K562 (cell line): ENCODE results near the gene CBLIF. TPM values are rescaled to one million over a fixed set of nuclear protein-coding genes. Genes with fewer than 3 reads are reported as not detected.

Experiments
- CBFA2T3 ChIP-seq: fragments of 450-650 bp; IDR thresholded peaks from 2 replicates; pipeline ENCODE4 v1.6.1; 2017
- ETV5 ChIP-seq: sonication (generic); formaldehyde crosslinking; IDR thresholded peaks from 2 replicates; pipeline ENCODE4 v1.4.0; 2020; ENCODE audit warnings: low read depth, mild to moderate bottlenecking, missing genetic modification reagents
- FOXK2 ChIP-seq, 2 experiments: fragments of 450-650 bp; IDR thresholded peaks in 1 of 2; conservative IDR thresholded peaks in 1 of 2; 2 replicates each; pipeline ENCODE4 v1.6.1; 2016; ENCODE audit warnings: low read depth in 2 of 2, mild to moderate bottlenecking in 1 of 2
- HMG20B ChIP-seq: fragments of 250-450 bp; sonication (Bioruptor Pico); IDR thresholded peaks from 2 replicates; pipeline ENCODE4 v1.5.0; 2021; ENCODE audit warnings: mild to moderate bottlenecking
- MAFK ChIP-seq: IDR thresholded peaks from 2 replicates; pipeline ENCODE4 v1.6.1; 2011; ENCODE audit warnings: low read length, improper control_type of control experiment
- POLR2AphosphoS5 ChIP-seq: IDR thresholded peaks from 2 replicates; pipeline ENCODE4 v1.6.1; 2011; ENCODE audit warnings: mild to moderate bottlenecking, low read depth, low read length, moderate library complexity; ENCODE audit not compliant: control insufficient read depth, insufficient read depth
- POLR2B ChIP-seq: fragments of 450-650 bp; IDR thresholded peaks from 2 replicates; pipeline ENCODE4 v1.6.1; 2018; ENCODE audit warnings: low read depth; ENCODE audit not compliant: partially characterized antibody
- U2AF1 ChIP-seq: fragments of 200-400 bp; formaldehyde crosslinking; optimal IDR thresholded peaks from 2 replicates; pipeline ENCODE3; 2017; ENCODE audit warnings: mild to moderate bottlenecking, low read depth, low read length, moderate library complexity
- ZNF274 ChIP-seq: IDR thresholded peaks from 2 replicates; pipeline ENCODE4 v1.6.1; 2011; ENCODE audit warnings: low read depth, mild to moderate bottlenecking, low read length, moderate library complexity, borderline replicate concordance
- polyA plus RNA-seq, 8 experiments: library from polyadenylated mRNA; depleted of rRNA in 4 of 8; stranded (reverse) in 5 of 8; unstranded in 3 of 8; fragments of >200 nt; fragmentation: Nextera tagmentation in 2 of 8; fragmentation: Illumina TruSeq in 1 of 8; extraction: Ambion mirVana in 2 of 8; extraction: Trizol in 1 of 8; gene quantifications; 2 replicates each; pipeline versions ENCODE4 v1.2.1 to v1.2.3, GENCODE V29; 2011 to 2014; ENCODE audit warnings: inconsistent platforms in 1 of 8, missing spikeins in 1 of 8
- total RNA-seq, 7 experiments: library from RNA; depleted of rRNA in 6 of 7; stranded (reverse); fragments of >200 nt in 6 of 7; fragmentation: Illumina TruSeq in 2 of 7; extraction: Trizol in 2 of 7; gene quantifications; 2 replicates each; pipeline versions ENCODE4 v1.2.1 to v1.2.3, GENCODE V29; 2011 to 2021; ENCODE audit warnings: low replicate concordance in 1 of 7
- TF ChIP-seq, protein P1 (sequence below), 2 experiments: fragments of 450-650 bp in 1 of 2; sonication (generic) in 1 of 2; formaldehyde crosslinking in 1 of 2; IDR thresholded peaks; 2 replicates each; pipeline versions ENCODE4 v1.7.1 to v1.9.0; 2016 to 2022; ENCODE audit warnings: inconsistent platforms in 1 of 2, mild to moderate bottlenecking in 1 of 2, missing genetic modification reagents in 1 of 2
- TF ChIP-seq, protein P2 (sequence below): IDR thresholded peaks from 2 replicates; pipeline ENCODE4 v1.6.1; 2011; ENCODE audit not compliant: insufficient read length; ENCODE audit errors: extremely low read depth
- TF ChIP-seq, protein P3 (sequence below): fragments of 450-650 bp; IDR thresholded peaks from 2 replicates; pipeline ENCODE4 v1.6.1; 2018; ENCODE audit warnings: mild to moderate bottlenecking, low read depth; ENCODE audit not compliant: partially characterized antibody
- TF ChIP-seq, protein P4 (sequence below): fragments of 250-450 bp; sonication (Bioruptor Pico); IDR thresholded peaks from 2 replicates; pipeline ENCODE4 v1.5.0; 2021

CBLIF gene
- total and polyA plus RNA-seq, 9 of the 15 experiments (the other 6 are each of a cell fraction or from before 2014, with no cell fraction given): 0.07 to 0.83 (median 0.54) TPM

DNA sequence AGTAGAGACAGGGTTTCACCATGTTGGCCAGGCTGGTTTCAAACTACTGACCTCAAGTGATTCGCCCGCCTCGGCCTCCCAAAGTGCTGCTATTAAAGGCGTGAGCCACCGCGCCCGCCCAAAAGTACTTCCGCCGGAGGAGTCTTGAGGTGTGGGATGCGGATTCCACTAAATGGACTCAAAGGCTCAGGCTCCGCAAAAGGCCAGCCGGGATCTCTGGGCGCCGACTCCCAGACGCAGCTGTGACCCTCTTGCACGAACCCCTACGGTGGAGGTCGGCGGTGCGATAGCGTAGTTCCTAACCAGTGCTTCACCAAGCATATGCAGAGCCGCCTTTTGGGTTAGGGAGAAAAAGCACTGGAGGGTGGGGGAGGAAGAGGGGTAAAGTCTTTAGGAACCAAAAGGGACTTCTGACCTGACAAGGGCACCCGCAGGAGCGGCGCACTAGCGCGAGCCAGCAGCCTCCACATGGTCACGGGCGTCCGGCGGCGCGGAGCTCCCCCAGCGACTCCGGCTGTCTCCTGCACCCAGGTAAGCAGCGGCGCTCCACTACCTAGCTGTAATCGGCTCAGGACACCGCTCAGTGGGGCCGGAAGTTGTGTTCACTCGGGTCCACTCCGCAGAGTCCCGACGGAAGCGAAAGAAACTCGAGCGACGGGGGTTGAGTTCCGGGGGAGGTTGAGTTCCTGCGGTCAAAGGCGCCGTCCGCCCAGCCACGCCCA is 34.9 kb downstream of the CBLIF start, which contains the start of gene MRPL16 (continued):
- TF ChIP-seq, protein P1, sequence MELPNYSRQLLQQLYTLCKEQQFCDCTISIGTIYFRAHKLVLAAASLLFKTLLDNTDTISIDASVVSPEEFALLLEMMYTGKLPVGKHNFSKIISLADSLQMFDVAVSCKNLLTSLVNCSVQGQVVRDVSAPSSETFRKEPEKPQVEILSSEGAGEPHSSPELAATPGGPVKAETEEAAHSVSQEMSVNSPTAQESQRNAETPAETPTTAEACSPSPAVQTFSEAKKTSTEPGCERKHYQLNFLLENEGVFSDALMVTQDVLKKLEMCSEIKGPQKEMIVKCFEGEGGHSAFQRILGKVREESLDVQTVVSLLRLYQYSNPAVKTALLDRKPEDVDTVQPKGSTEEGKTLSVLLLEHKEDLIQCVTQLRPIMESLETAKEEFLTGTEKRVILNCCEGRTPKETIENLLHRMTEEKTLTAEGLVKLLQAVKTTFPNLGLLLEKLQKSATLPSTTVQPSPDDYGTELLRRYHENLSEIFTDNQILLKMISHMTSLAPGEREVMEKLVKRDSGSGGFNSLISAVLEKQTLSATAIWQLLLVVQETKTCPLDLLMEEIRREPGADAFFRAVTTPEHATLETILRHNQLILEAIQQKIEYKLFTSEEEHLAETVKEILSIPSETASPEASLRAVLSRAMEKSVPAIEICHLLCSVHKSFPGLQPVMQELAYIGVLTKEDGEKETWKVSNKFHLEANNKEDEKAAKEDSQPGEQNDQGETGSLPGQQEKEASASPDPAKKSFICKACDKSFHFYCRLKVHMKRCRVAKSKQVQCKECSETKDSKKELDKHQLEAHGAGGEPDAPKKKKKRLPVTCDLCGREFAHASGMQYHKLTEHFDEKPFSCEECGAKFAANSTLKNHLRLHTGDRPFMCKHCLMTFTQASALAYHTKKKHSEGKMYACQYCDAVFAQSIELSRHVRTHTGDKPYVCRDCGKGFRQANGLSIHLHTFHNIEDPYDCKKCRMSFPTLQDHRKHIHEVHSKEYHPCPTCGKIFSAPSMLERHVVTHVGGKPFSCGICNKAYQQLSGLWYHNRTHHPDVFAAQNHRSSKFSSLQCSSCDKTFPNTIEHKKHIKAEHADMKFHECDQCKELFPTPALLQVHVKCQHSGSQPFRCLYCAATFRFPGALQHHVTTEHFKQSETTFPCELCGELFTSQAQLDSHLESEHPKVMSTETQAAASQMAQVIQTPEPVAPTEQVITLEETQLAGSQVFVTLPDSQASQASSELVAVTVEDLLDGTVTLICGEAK (IDR thresholded peaks at IDR 0.05): peak; percentile 100
- TF ChIP-seq, protein P1 (CRISPR knock-in tag; IDR thresholded peaks at IDR 0.05): no peak
- TF ChIP-seq ETV5 (peak; percentile 82), U2AF1 (no peak), POLR2B (peak; percentile 81), ZNF274 (no peak), HMG20B (CRISPR knock-in tag) (no peak), POLR2AphosphoS5 (peak; percentile 84; the same call in 1 of the 2 replicates), CBFA2T3 (no peak), MAFK (no peak), FOXK2 (conservative IDR thresholded peaks at IDR 0.05 in 1 of 2, IDR thresholded peaks at IDR 0.05 in 1 of 2; ENCODE audit: low read depth in 2 of 2) (peak; percentile 89 to 91; a peak in 3 of 4 replicates)
- TF ChIP-seq, protein P2, sequence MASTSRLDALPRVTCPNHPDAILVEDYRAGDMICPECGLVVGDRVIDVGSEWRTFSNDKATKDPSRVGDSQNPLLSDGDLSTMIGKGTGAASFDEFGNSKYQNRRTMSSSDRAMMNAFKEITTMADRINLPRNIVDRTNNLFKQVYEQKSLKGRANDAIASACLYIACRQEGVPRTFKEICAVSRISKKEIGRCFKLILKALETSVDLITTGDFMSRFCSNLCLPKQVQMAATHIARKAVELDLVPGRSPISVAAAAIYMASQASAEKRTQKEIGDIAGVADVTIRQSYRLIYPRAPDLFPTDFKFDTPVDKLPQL: no peak
- TF ChIP-seq, protein P3, sequence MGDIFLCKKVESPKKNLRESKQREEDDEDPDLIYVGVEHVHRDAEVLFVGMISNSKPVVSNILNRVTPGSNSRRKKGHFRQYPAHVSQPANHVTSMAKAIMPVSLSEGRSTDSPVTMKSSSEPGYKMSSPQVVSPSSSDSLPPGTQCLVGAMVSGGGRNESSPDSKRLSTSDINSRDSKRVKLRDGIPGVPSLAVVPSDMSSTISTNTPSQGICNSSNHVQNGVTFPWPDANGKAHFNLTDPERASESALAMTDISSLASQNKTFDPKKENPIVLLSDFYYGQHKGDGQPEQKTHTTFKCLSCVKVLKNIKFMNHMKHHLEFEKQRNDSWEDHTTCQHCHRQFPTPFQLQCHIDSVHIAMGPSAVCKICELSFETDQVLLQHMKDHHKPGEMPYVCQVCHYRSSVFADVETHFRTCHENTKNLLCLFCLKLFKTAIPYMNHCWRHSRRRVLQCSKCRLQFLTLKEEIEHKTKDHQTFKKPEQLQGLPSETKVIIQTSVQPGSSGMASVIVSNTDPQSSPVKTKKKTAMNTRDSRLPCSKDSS: no peak
- TF ChIP-seq, protein P4, sequence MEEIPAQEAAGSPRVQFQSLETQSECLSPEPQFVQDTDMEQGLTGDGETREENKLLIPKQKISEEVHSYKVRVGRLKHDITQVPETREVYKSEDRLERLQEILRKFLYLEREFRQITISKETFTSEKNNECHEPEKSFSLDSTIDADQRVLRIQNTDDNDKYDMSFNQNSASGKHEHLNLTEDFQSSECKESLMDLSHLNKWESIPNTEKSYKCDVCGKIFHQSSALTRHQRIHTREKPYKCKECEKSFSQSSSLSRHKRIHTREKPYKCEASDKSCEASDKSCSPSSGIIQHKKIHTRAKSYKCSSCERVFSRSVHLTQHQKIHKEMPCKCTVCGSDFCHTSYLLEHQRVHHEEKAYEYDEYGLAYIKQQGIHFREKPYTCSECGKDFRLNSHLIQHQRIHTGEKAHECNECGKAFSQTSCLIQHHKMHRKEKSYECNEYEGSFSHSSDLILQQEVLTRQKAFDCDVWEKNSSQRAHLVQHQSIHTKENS (CRISPR knock-in tag): no peak
